GM19239 (cell line): ENCODE results near the gene FDCSP.
"Not testable (repeated sequence)": the region's sequence is repeated elsewhere in the genome, so short reads cannot be mapped to it uniquely, and the experiment has no call there.

Experiments
- DNase-seq: peaks from one replicate; pipeline ENCODE4 v3.0.0; 2011; ENCODE audit warnings: low spot score; ENCODE audit not compliant: insufficient read length
- FAIRE-seq: peaks from 2 replicates; lab custom pipeline; 2011; peaks lifted over from hg19 to GRCh38; lab: Jason Lieb, UNC

Gene FDCSP

GRCh38 chr4:70236125-70236524, 10.2 kb downstream of the FDCSP start:
- FAIRE-seq (no peak), DNase-seq (no peak)

- DNase-seq (no peak), FAIRE-seq (no peak)
Measured at GRCh38 chr4:70239131-70239883, 13.4 kb downstream of the FDCSP start.

GRCh38 chr4:70239884-70240591, 14.1 kb downstream of the FDCSP start:
- FAIRE-seq (no peak), DNase-seq (no peak)

GRCh38 chr4:70242297-70242696, 16.4 kb downstream of the FDCSP start, which contains the start of gene CSN3:
Gene CSN3, plus strand, starts transcription at chr4:70242597. Its CDS starts 2,223 bp downstream, at chr4:70244820.
- not testable (repeated sequence) for FAIRE-seq, DNase-seq

GRCh38 chr4:70243091-70243490, 17.2 kb downstream of the FDCSP start:
- FAIRE-seq (no peak), DNase-seq (no peak)

- FAIRE-seq (no peak), DNase-seq (no peak)
Measured at GRCh38 chr4:70251250-70251944, 25.5 kb downstream of the FDCSP start.

GRCh38 chr4:70251945-70252277, 26.0 kb downstream of the FDCSP start:
- FAIRE-seq (no peak), DNase-seq (no peak)

GRCh38 chr4:70269674-70270073, 43.8 kb downstream of the FDCSP start:
- no peak for DNase-seq
- FAIRE-seq = no peak

- FAIRE-seq = no peak
- no peak for DNase-seq
Measured at GRCh38 chr4:70277121-70277520, 51.2 kb downstream of the FDCSP start.

GRCh38 chr4:70280567-70280966, 54.6 kb downstream of the FDCSP start:
- FAIRE-seq = no peak
- DNase-seq = no peak
